DMS 273 (cell line): Measurements from ENCODE around the gene SMC6.

ENCODE experiments used
- DNase-seq: peaks from one replicate; lab custom pipeline; 2025; ENCODE audit not compliant: unreplicated experiment; lab: John Stamatoyannopoulos, UW

SMC6 gene

DNA sequence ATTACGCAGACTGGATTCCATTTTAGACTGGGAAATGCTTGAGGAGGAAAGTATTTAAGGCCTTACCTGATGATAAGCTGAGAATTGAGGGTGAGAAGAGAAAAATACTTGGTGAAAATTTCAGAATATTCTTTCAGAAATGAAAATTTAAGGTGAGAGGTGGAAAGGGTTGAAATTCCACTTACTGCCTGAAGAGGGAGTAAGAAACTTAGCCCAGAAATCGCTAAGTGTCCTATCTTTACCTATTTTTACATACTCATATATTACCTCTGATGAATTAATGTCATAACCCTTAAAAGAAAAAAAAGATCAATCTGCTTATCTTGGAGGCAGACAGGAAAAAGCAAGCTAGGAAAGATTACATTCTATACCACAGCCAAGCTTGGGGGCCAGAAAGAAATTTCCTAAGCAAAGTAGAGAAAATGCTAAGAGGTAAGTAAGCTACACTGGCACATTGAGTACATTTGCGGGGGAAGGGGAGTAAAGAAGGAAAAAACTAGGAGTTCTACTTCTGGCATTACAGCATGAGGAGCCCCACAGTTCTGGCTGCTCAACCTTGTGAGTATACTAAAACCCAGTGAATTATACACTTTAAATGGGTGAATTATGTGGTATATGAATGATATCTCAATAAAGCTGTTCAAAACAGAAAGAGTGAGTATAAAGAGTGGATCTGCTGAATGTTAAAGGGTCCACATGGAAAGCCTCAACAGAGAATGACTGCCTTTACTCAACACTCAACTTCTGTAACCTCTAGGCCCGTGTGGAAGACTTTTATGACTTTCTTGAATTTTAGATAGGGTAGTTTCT, 33.8 kb downstream of the SMC6 start:
- DNase-seq = peak; percentile 24

DNA sequence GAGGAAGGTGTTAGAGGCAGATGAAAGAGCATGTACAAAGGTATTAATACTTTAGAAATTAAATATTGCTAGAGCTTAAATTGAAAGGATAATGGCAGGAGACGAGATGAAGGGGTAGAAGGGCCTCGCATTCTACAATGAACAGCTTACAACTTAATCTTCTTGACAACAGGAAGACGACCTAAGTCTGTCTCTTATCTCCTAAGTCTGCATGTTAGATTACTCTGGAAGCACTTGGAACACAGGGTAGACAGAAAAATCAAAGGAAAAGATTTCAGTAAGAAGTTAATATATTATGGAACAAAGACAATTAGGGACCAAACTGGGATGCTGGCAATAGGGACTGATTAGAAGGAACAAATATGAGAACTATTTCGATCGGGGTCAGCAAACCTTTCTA, 34.9 kb downstream of the SMC6 start:
- no peak for DNase-seq

DNA sequence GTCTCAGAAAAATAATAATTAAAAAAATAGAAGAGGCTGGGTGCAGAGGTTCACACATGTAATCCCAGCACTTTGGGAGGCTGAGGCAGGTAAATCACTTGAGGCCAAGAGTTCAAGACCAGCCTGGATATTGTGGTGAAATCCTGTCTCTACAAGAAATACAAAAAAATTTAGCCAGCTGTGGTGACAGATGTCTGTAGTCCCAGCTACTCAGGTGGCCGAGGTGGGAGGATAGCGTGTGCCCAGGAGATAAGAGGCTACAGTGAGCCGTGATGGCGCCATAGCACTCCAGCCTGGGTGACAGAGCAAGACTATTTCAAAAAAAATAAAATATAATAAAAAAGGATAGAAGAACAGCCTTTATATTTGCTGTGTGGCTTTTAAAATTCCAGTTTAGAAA, 35.9 kb downstream of the SMC6 start:
- DNase-seq = no peak

DNA sequence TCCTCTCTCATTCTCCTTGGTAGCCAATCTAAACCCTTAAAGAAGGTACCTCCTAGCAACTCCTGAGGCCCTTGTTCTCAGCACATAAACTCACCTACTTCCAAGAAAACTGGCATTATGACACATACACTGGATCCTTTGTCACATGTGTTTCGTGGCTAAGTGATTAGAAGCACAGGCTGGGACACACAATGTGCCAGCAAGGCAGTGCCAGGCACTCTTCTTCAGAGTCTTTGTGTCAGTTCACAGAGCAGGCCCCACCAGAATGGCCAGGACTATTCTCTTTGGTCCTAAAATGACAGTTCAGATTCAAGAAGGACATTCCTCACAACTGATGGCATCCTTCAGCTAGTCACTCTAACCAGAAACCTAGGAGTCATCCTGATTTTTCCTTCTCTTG, 40.3 kb downstream of the SMC6 start:
- DNase-seq = no peak

DNA sequence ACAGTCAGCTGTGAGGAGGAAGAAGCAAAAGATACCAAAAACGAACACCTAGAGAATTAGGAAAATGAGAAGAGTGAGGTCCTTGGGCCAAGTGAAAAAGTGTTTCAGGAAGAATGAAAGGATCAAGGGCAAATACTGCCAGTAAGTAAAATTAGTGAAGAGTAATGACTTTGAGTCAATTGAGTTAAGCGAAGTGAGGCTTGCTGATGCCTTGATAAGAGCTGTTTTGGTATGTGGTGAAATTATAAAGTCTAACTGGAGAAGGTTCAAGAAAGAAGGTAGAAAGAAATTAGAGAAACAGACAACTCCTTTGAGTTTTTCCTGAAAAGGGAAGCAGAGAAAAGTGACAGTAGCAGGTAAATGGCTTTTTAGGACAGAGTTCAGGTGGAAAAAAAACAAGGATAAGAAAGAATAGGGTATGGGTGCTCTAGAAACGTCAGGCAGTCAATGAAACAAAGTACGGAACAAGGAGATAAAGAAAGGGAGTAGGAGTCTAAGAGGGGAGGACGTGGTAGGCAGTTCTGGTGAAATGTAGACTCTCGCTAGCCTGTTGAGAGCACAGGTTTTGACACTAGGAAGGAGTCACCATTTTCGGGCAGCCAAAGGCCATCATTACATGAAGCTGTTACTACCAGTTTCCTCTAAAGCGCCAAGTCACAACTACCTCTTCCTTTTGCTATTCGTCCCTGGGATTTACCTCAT, 42.9 kb downstream of the SMC6 start:
- no peak for DNase-seq

DNA sequence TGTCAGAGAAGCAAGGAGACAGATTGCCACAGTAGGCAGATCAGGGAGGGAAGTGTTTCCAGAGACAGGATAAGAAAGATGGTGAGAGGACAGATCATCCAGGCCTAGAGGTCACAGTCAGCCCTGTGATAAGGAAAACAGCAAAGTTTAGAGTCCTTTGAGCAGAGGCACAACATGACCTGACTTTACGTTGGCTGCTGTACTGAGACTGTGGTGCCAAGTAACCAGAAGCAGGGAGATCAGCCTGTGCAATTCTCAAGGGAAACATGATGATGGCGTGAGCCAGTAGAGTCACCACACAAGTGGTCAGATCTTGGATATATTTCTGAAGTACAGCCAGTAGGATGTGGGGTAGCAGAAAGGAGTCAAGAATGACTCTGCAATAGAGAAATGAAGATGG, 43.7 kb downstream of the SMC6 start:
- DNase-seq = no peak

DNA sequence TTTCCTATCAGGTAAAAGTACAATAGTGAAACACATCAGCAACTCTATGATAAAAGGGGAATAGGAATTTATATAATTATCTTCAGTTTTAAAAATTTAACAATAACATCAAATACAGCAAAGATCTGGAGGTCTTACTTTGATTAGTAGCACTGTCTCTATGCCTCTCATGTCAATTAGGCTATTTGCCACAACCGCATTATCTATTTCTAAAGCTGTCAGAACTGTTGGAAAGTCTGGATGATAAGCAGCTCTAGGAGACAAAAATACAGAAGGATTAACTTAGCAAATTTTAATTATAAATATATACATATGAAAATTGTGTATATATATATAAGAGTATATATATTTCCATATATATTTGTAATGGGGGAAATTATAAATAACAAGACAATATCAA, 45.1 kb downstream of the SMC6 start:
- DNase-seq = no peak

DNA sequence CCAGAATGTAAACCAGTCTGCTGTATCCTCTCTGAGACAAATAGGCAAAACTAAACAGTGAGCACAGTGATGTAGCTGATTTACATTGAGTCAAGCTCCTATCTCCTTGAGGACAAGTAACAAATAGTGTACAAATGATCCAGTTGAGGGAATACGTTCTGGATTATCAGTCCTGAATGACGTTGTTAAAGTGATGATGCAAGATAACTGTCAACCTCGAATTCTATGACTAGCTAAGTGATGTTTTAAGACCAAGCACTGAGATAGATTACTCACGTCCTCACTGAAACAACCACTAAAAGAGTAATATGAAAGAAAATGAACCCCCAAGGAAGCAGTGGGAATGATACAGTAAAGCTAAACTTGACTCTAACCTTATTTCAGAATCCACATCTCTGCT, 46.8 kb downstream of the SMC6 start:
- DNase-seq = no peak

DNA sequence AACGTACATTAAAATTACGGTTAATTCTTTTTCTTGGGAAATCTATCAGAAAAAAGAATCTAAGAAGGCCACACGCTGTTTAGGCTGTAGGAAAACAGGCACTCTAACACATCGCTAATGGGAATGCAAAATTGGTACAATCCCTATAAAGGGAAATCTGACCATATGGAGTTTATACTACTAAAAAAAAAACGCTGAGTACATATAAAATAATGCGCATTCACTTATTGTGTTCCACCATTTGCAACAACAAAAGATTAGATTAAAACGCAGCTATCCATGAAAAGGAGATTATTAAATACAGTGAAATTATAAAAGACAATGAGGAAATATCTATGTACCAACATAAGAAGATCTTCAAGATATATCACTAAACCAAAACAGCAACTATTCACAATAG, 62.8 kb downstream of the SMC6 start:
- no peak for DNase-seq

DNA sequence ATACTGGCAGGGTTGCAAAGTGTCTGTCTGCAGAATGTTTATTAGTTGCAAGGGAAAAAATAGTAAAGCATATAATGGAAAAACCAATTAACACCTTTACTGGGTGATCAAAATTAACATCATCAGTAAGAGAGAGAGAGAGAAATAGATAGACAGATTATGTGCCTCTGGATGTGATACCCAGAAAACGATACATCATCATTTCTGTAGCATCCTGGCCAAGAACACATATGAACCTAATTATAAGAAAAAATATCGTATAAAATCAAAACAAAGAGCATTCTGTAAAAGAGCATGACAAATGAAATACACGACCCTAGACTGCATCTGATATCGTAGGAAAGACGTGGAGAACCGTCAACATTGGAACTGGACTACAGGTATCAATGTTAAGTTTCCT, 64.6 kb downstream of the SMC6 start:
- no peak for DNase-seq

DNA sequence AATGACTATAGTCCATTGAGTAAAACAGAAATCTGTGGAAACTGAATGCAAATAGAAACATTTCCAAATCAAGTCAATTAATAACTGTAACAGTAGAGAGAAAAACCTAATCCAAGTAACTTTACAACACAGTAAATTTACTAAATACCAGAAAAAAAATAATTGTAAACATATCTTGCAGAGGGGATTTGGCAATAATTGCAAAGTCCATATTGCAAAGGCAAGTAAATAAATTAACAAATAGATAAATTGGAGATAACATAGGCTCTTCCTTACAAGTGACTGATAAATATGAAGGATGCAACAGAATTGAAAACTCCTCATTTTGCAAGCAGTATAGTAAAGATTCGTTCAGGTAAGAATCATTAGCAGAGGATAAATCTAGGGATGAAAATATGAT, 65.0 kb downstream of the SMC6 start:
- DNase-seq = no peak

DNA sequence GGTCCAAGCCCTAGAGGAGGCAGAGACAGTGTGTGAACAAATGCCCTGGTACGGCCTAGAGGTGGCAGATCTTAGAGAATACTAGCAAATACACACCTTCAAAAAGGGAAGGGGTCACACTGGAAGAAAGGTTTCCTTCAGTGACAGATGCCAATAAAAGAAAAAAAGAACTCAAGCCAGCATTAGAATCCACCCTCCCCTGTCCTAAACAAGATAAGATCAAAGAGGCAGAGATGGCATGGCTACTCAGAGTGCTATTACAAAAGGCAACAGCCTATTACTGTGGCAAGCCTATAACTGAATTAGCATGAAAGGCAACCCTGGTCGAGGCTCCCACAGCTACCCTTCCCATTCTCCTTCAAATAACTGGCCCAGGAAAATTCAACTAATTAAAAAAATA, 69.6 kb downstream of the SMC6 start:
- no peak for DNase-seq

DNA sequence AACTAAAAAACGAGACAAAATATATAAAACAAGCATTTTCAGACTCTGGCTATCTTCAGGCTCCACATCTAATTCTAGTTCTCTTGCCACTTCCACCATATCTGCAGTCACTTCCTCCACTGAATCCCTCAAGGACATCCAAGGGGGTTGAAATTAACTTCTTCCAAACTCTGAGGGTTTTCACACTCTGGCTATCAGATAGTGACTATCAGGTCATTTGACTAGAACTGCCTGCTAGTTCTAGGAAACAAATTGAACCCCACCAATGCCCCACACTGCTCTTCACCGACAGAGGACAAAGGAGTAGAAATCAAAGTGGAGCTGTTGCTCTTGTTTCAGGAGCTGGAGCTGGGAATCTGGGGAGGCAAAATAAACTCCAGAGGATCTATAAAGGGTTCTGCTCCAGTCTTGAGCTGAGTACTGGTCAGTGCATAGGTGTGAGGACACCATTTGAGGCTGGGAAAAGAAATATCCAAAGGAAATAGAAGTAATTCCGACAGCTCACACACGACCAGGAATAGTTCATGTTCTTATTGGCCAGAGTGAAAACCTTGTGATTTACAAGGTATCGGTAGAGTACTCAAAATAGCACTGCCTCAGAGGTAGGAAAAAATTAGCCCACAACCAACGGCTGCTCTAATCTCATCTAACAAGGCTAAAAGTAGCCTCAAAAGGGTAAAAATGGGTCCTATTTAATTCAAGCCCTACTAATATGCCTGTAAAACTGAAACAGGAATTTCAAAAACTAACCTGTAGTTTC, 71.3 kb downstream of the SMC6 start:
- DNase-seq = no peak

DNA sequence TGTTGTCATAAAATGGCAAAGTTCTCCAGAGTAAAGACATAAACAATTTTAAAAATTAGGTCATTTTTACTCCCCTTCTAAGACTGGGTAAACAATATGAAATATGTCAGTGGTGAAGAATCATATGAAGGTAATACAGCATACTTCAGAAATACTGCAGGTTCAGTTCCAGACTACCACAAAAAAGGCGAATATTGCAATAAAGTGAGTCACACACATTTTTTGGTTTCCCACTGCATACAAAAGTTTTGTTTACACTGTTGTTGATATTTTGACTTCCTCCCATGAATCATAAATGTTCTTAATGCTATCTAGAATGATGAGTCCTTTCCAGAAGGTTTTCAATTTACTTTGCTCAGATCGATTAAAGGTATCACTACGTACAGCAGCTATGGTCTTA, 73.5 kb downstream of the SMC6 start:
- no peak for DNase-seq

DNA sequence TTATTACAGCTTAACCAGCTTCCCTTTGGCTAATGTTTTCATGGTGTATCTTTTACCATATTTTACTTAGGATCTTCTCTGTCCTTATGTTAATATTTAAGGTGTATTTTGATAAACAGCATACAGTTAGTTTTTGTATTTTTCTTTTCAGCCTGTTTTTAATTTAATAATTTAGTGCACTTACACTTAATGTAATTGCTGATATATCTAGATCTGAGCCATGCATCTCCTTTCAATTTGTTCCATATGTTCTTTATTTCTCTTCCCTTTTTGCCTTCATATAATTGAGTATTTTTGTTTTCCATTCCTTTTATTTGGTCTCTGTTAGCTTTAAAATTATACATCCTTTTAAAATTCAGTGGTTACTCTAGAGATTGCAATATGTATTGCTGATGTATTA, 78.8 kb downstream of the SMC6 start:
- DNase-seq = no peak

DNA sequence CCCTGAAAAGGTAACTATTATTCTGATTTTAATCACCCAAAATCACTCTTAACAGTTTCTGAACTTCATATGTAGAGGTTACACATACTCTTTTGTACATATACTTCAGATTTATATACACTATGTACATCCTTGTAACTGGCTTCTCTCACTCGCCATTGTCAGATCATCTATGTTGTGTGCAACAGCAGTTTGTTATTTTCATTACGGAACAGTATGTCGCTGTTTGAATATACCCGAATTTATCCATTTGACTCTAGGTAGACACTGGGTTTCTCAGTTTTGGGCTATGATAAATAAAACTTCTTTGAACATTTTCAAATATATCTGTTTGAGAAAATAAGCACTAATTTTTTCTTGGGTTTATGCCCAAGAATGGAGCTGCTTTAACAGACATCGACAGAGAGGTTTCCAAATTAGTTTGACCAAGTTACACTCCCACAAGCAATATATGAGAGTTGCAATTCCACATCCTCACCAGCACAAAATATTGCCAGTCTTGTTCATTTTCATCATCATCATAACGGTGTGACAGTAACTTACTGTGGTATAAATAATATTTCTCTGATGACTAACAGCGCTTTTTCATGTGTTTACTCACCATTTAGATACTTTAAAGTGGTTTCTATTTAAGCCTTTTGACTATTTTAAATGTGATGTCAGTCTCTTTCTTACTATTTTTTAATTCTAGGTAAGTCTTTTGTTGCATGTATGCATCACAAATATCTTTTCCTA, 80.9 kb downstream of the SMC6 start:
- DNase-seq = no peak

DNA sequence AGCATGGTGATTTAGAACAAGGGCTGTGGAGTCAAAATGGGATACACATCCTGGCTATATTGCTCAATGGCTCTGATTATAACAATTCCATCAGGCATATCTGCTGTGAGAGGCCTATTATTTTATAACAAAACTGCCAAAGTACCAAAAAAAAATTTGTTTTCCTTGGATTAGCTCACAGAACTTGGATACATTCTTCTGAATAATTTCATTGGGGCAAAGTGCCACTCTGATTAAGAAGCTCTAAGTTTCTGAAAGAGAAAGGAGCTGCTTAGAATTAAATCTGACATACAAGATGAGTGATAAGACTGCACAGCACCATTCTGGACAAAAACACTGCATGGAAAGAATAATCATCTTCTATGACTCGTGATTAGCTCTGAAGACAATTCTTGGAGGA, 85.7 kb downstream of the SMC6 start:
- no peak for DNase-seq

DNA sequence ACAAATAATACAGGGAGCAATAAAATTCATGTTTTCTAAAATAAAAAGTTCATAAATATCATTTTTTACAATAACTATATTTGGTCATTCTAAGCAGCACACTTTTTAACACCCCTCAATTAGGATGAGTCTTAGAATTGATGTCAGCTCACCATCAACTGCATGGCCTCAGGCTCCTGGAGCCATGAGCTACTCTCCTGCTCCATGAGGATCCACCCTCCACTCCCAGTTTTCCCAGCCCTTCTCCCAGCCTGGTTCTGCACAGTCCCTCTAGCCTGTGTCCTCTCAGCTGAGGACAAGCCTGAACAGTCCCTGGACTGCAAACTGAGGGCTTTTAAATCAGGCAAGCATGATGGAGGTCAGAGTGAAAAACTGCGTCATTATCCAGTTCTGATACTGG, 89.1 kb downstream of the SMC6 start:
- no peak for DNase-seq

DNA sequence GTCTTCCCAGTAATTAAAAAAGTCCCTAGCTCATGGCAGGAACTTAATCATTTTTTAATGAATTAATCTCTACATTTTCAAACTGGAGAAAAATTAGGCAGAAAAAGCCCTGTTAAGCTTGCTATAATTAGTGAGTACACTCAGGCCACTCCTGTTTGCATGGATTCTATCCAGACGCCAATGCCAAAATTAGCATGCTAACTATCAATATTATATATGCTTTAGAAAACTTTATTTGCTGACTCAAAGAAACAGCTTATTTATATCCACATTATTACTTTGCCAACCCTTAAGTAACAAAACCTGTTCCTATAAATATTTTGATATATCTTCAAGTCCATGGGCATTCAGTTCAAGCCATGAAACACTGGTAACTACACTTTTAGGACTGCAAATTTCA, 90.9 kb downstream of the SMC6 start:
- no peak for DNase-seq

DNA sequence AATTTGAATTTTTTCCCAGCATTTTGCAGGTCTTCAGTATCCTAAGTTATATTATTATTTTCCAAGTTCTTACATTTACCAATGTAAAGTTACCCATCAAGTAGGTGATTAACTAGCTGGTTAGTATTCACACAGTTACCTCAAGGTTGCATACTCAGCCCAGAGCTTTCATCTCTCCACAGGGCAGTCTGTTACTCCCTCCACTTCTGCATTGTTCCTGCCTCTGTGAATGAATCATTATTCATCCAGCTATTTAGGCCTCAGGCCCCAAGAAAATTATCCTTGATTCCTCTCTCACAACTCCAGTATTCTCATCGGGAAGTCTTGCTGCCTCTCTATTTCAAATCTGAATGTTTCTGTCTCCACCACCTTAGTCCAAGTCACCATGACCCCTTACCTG, 92.2 kb downstream of the SMC6 start:
- DNase-seq = no peak

DNA sequence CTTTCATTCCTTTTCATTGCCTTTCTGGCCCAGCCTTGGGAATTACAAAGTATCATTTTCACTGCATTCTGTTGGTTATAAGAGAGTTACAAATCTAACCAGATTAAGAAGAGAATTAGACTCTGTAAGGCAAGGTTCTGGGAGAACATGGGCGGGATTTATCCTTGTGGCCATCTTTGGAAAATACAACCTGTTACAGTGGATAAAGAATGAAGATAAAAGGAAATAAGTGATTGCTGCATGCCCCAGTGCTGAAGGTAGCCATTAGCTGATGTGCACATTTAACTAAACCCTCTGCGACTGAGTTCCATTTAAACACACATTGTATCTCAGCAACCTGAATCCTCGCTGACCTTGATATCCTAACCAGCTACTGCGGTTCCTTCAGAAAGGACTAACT, 93.4 kb downstream of the SMC6 start:
- DNase-seq = no peak
